ENCODE data around the gene PYGM. TPM values are rescaled to one million over a fixed set of nuclear protein-coding genes. Genes with fewer than 3 reads are reported as not detected.

The PYGM gene
- polyA plus RNA-seq, 4 donors: 1.6 to 3.0 (median 2.1) TPM

DNA sequence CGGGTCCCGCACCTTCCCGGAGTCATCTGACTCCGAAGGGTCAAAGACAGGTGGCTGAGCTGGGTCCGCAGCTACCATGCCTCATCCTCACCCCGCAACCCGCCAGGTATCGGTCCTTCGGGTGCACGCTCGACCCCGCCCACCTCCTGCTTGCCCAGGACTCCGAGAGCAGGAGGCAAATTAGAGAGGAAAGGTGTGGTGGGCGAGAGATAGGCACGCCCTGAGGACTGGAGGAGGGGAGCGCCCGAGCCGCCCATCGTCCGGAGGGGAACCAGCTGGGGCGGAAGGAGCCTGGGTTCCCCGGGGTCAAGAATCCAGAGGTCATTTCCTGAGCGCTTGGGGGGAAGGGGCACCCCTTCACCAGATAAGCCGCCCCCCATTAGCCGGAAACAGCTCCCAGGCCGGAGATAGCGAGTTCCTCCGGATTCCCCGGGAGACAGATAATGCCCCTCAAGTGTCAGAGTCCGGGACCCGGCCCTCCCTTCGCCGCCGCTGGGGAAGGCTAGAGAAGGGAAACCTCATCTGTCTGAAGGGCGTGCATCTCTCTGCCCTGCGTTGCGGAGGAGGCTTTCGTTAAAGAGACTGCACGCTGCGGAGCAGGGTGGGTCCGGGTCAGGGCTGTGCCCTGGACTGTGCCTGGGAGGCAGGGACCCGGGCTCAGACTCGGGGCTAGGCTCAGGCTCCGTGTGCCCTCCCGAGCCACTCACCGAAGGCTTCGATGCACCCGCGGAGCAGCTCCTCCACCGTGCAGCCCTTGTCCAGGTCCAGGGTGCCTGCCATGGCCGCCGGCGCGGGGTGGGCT, 17.5 kb downstream of the PYGM start:
- no peak for DNase-seq (ENCODE audit: low read depth in 4 of 4, low spot score in 2 of 4)

DNA sequence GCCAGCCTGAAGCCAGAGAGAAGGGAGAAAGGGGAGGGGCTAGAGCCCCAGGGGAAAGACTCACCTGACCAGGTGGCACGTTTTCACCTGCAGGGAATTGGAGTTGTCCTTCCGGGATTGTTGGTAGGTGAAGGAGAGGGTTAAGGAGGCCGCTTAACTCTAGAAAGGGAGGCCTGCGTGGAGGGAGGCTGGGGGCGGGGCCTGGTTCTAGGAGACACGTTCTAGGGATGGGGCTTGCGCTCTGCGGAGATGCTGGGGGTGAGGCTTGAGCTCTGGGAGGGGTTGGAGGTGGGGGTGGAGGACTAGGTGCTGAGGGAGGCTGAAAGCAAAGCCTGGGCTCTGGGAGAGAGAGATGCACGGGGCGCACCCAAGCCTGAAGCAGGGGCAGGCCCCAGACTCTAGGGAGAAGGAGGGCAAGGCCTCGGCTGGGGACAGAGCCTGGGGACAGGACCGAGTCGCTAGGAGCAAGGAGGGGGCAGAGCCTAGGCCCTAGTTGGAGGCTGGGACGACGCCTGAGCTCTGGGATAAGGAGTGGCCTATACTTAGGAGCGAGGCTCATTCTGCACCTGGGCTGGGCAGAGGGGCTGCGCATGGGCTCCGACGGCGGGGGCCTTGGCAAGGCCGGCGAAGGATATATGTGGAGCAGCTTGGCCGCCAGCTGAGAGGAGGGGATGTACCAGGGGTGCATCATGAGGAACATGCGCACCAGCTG, 18.2 kb downstream of the PYGM start:
- DNase-seq (ENCODE audit: low read depth in 4 of 4, low spot score in 2 of 4): no peak

DNA sequence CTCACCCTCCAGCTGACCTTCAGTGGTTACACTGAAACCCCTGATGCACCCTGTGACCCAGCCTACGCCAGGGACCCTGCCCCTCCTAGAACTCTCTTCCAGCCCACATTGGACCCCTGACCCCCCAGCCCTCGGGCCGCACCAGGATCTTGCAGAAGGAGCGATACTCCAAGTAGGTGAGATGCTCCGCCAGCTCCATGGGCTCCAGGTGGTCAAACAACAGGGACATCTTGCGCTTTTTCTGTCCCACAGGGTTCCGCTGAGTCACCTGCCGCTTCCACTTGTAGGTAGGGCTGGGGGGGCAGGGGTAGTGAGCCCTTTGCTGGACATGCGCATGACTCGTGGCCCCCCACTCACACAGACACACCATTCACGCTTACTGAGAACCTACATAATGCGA, 19.9 kb downstream of the PYGM start:
- DNase-seq (ENCODE audit: low read depth in 4 of 4, low spot score in 2 of 4): no peak

DNA sequence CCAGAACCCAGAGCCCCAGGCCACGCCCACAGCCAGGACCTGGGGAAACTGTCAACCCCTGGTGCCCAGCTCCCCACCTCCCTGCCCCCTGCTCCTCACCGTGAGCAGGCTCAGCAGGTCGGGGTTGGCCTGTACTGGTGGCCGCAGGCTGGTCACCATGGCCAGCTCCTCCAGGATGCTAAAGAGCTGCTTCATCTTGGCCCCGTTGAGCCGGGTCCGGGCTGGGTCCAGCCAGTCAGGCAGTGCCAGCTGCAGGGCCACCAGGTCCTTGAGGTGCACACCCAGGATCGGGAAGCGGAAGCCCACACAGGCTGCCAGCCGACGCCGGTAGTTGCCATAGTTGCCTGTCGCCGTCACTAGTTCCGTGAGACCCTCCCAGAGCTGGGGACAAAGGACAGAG, 23.1 kb downstream of the PYGM start:
- DNase-seq (ENCODE audit: low read depth in 4 of 4, low spot score in 2 of 4): no peak

DNA sequence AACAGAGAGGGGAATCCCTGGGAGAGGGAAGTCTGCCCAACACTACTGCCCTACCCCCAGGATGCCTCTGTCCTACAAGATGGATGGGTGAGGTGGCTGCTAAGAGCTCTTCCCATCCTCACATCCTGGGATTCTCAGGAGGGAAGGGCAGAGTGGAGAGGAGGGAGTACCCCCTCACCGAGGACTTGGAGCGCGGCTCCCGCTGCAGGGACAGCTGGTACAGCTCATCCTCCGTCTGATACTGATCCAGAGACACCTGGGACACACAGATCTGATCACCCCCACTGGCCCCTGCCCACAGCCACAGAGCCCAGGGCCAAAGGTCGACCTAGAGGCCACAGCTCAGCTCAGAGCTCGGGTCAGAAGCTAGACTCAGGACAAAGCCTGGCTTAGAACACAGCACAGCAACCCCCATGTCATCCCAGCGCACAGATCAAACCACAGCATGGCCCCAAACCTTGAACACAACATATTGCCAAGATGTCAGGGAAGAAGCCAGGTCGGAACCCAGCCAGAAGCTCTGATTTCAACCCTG, 24.0 kb downstream of the PYGM start:
- no peak for DNase-seq (ENCODE audit: low read depth in 4 of 4, low spot score in 2 of 4)

DNA sequence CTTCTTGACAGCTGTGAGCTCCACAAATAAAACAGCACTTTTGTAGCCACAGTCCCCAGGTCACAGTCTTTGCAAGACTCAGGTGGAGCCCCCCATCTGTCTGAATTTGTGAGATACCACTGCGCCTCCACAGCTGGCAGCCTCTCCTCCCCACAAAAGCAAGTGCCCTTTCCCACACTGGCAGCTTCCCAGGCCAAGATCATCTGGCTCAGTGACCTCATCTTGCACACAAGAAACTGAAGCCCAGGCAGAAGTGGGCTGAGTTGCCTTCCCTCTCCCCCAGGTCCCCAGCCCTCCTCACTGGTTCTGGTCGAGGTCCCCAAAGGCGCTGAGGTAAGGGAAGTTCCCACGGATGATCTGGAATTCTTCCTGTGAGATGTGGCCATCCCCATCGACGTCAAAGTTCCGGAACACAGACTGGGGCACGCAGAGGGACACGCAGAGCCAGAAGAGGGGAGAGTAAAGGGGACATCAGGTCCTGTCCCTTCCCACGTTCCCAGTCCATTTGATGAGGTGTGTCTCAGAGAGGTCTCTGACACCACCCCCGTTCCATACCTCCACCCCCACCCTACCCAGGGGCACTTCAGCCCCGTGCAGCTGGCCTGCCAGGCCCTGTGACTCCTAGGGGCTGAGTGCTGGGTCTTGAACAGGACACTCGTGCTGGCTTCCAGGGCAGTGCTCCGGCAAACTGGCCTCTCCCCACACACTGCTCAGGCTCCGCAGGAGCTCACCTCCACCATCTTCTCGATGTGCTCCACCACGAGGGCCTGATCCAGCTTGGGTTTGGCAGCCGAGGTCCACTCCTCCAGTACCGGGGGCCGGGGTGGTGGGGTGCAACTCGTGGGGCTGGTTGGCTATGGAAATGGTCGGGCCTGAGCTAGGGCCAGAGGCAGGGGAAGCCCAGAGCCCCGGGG, 24.7 kb downstream of the PYGM start:
- no peak for DNase-seq (ENCODE audit: low read depth in 4 of 4, low spot score in 2 of 4)

DNA sequence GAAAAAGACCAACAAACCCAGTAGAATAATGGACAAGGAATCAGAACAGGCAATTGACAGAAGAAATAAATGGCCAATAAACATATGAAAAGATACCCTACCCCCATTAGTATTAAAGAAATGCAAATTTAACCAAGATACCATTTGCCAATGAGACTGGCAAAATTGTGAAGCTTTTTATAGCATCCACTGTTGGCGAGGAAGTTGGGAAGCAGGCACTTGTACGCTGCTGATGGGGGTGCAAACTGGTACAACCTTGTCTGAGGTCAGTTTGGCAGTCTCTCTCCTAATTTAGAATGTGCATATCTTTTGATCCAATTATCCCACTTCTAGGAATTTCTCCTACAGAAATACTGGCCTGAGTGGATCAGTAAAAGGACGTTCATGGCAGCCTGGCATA, 28.2 kb downstream of the PYGM start:
- no peak for DNase-seq (ENCODE audit: low read depth in 4 of 4, low spot score in 2 of 4)

DNA sequence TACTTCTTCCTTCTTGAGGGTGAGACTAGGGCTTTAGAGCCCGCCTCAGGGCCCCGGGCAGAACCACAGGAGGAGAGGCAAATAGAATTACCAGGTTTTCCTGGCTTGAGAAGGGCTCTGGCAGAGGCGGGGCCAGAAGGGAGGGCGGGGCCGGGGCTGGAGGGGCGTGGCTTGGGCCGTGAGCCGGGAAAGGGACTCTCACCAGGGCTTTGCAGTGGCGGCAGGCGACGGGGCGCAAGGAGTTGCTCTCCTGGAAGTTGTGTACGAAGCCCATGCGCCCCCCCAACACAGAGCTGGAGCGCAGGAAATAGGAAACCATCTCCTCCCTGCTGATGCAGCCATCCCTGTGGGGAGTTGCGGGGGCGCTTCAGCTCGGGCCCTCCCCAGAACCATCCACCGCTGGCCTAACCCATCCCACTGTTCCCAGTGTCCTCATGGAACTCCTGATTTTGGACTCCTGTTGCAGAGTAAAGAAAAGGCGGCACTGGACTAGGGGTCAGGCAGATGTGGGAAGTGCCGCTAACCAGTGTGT, 29.9 kb downstream of the PYGM start:
- DNase-seq (ENCODE audit: low read depth in 4 of 4, low spot score in 2 of 4): no peak

DNA sequence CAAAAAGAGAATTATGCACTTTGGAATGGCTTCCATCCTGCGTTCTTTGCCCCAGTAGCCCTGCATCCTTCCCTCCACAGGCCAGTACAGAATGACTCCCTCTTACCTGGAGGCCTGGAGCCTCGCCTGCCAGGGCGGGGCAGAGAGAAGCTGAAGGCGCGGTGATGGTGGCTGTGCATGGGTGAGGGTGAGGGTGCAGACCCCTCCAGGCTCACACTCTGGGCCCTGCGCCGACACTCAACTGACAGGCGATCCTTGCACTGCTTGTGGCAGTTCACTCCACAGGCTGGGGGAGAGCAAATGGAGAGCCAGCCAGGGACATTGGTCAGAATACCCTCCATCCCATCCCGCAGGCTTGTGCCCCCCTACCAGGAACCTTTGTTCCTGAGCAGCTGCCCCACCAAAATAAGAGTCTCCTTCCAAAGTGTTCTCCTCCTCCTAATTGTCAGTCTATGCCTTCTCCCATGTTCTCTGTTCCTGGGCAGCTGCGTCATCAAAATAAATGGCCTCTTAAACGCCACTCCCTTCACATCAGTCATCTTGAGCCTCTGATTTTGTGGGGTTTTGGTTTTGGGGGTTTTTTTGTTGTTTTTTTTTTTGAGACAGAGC, 30.9 kb downstream of the PYGM start:
- DNase-seq (ENCODE audit: low read depth in 4 of 4, low spot score in 2 of 4): no peak

DNA sequence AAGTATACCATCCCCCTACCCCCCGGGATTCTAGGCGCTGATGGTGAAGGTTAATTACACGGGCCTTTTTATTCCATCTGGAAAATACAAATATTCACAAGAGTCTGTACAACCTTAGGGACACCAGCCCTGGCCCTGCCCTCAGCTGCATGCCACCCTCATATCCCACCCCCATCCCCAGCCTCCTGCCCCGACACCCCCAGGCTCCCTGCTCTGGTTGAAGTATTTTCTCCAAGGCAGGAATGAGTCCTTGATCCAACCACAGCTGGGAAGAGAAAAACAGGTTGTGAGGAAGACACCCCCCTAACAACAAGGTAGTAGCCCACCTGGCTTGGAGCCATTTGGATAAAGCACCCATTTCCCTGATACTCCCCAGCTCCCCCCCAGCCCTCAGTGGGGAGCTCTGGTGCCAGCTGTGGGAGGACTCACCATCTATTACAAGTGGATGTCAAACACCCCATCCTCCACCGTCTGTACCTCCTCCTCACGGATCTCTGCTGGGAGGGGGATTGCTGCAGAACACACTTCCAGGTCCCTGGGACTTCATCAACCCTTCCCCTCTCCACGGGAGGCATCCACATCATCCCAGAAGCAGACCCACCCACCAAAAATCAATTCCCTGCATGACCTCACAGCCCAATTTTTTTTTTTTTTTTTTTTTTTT, 32.8 kb downstream of the PYGM start:
- no peak for DNase-seq (ENCODE audit: low read depth in 4 of 4, low spot score in 2 of 4)

DNA sequence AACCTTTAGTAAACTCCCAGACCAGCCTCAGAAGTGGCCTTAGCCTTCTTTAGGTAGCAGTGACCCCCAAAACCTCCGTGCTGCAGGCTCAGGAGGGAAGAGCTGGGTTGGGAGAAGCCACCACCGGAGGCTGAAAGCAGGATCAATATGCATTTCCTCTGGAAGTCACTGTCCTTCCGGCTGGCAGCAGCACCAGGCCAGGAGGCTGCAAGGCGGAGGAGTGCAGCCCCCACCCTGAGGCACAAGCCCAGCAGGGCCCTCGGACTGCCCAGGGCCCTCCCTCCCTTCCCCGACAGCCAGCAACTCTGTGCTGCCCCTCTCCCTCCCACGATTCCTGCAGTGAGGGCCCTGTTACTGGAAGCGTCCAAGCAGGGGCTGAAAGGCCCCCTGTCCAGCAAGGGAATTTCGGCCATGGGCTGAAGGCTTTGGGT, 33.5 kb downstream of the PYGM start:
- DNase-seq (ENCODE audit: low read depth in 4 of 4, low spot score in 2 of 4): no peak

DNA sequence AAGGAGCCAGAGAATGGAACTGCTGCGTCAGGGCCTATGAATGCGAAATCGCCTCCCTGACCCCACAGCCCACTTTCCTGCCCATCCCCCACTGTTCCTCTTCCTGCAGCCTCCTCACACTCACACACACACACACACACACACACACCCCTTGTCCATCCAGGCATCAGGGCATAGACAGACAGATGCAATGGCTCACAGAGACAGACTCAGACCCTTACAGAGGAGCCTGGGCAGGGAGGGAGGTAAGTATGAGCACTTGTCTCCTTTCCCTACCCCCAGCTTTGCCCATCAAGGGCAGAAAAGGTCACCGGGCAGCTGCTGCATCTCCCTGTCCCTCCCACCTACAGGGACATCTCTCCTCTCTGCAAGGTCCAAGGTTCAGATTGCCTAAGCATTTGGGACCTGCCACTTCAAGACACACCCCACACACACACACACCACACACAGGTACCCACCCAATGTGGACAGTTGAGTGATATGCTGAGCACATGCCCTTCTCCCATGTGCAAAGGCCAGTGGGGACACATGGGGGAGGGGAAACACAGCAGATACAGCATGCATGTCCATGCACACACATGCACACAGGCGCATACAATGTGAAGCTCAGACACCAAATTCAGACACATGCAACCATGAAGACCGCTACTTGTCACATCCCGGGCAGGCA, 34.8 kb downstream of the PYGM start:
- no peak for DNase-seq (ENCODE audit: low read depth in 4 of 4, low spot score in 2 of 4)

DNA sequence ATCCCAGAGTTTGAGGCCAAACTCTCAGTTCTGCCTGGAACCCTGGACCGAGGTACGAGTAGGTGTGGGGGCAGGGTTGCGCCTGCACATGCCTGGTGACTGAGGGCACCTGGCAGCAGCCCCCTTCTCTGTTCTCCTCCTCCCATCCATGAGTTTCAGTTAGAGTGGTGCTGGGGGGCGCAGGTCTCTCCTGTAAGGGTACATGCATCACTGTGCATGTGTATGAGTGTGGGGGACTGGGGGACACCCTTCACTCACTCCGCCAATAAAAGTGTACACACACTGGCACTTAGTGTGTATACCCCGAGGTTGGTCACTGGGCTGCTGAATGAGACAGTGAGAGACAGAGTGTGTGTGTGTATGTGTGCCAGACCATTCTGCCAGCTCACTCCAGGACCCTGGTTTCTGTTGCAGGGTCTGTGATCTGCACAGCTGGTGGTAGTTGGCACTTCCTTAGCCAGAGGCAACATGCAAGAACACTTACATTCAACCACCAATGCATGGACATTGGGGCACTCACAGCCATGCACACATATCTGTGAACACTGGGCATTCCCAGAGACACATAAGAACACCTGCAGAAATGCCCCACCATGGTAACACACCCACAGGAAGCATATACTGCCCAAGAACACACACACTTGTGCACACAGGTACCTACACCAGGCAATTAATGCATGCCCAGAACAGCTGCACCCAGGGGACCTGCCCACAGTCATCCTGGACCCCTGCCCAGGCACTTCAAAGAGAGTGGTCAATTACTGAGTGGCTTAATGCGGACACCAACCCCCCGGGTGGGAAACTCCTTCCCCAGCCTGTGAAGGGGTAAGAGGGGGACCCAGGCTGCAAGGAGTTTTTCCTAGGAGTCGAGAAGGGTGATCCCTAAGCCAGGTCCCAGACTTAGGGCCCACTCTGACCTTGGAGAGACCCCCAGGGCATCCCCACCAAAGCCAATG, 35.6 kb downstream of the PYGM start:
- DNase-seq (ENCODE audit: low read depth in 4 of 4, low spot score in 2 of 4): no peak

DNA sequence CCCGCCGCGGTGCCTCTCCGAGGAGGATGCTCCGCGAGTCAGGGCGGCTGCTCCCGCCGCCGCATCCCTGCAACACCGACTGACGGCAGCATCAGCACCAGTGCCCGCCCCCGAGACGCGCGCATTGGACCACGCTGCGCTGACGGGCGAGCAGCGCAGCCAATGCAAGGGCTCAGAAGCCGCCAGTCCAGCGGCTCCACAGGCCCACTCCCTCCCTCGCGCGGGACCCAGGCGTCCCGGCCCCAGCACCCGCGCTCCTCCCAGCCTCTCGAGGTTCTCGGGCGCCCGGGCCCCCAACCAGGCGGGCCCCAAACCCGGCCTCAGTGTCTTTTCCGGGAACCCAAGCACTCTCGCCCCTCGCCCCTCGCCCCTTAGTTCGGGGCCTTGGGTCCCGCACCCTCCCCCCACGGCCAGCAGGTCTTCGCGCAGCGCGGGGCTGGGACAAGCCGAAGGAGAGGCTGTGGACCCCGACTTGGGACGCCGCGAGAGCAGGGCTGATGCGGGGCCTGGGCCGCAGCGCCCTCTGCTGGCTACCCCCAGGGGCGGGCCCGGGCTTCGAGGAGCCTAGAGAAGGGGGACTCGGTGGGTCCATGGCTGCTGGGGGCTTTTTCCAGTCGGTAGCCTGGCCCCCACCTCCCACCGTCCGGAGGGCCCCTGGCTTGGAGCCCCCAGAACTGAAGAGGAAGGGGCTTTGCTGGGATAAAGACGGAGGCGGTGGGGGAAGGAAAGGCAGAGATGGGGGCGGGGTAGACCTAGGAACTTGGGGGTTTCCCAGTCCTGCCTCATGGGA, 36.5 kb downstream of the PYGM start, which contains the start of gene NRXN2:
NRXN2 (minus strand) TSS at position 81 of the 790 bp plus-strand sequence. CDS start 9,498 bp downstream, outside the sequence.
- no peak for DNase-seq (ENCODE audit: low read depth in 4 of 4, low spot score in 2 of 4)

DNA sequence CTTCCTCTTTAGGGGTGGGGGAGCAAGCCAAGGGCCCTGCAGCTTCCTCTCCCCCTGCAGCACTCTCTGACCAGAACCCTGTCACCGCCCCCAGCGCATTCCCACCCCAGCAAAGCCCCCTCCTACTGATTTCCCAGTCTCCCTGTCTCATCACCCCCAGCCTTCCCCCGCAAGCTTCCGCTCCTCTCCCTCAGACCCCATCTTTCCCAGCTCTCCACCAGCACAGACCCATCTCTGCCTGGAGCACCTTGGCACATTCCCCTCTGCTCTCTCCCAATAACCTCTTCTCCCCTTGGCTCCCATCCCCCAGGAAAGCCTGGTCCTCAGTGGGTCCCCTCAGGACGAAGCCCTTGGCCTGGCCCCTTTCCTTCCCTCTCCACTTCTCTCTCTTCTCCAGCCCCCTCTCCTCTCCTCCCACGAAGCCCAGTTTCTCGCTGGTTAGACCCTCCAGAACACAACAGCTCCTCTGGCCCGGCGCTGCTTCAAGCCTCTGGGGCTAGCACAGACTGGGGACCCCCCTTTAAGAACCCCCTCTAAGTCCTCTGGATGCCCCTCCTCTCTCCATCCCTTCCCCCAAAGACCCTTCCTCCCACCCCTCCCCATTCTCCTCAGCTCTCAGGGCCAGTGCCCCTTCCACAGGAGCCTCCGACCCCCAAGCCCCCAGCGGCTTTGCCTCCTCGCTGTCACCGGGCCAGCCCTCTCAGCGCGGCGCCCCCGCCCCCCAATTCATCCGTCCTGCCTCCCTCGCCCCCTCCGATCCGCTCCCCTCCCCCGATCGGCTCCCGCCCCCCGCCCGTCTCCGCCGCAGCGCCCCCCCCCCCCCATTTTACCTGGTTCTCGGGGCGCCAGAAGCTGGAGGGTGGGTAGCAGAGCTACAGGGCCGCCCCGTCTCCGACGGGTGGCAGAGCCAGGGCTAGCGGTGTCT, 37.4 kb downstream of the PYGM start:
- no peak for DNase-seq (ENCODE audit: low read depth in 4 of 4, low spot score in 2 of 4)

DNA sequence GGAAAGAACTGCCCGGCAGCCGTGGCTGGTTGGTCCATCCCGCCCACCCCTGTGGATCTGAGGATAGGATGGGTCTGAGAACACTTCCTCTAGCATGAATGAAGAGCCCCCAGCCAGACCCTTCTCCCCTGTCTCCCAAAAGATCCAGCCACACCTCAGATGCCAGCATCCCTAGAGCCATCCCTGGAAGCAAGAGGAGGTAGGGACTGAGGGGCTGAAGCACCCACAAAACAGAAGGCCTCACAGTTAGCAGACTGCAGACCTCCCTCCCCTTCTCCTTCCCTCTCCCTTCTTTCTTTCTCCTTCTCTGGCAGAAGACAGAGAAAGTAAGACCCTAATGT, 38.4 kb downstream of the PYGM start:
- DNase-seq (ENCODE audit: low read depth in 4 of 4, low spot score in 2 of 4): no peak

Data from left renal cortex interstitium (tissue), 4 donors.